ENCODE results near the gene ZRANB1.
"Not testable (repeated sequence)": the region's sequence is repeated elsewhere in the genome, so short reads cannot be mapped to it uniquely, and the experiment has no call there.

The ZRANB1 gene

GRCh38 chr10:124983321-124983720 is 41.4 kb downstream of the ZRANB1 start:
- TF ChIP-seq OSR1 (CRISPR knock-in tag; IDR thresholded peaks at IDR 0.05) (no peak), ZNF565 (CRISPR knock-in tag; conservative IDR thresholded peaks at IDR 0.05; ENCODE audit: low read depth) (no peak), ARNTL (CRISPR knock-in tag; IDR thresholded peaks at IDR 0.05; ENCODE audit: borderline replicate concordance, low read depth) (no peak), CSDC2 (CRISPR knock-in tag; IDR thresholded peaks at IDR 0.05) (no peak), TOX (CRISPR knock-in tag; IDR thresholded peaks at IDR 0.05; ENCODE audit: borderline replicate concordance) (no peak)
- no peak for ATAC-seq

DNA sequence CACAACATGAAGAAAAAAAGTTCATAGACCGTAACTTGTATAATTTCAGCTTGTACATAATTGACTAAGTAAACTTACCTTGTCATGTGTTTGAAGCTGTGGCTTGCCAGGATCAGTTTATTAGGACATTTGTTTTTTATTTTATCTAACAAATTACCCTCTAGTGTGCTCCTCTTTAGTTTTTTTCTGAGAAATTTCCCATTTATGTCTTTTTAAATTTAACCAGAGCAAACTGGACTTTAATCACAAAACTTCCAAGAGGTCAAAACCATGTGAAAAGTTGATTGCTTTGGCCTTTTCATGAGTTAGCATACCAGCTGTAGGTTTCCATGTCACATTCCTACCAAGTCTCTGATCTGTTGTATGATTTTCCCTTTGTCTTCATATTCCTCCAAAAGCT is 42.5 kb downstream of the ZRANB1 start:
- TF ChIP-seq BACH2 (CRISPR knock-in tag; IDR thresholded peaks at IDR 0.05; ENCODE audit: borderline replicate concordance) = no peak
- no peak for TF ChIP-seq TSHZ2 (CRISPR knock-in tag; IDR thresholded peaks at IDR 0.05)
- TF ChIP-seq ARNTL (CRISPR knock-in tag; IDR thresholded peaks at IDR 0.05; ENCODE audit: borderline replicate concordance, low read depth) = no peak
- no peak for TF ChIP-seq ZC3H10 (CRISPR knock-in tag; IDR thresholded peaks at IDR 0.05)
- no peak for TF ChIP-seq ZNF8 (CRISPR knock-in tag; IDR thresholded peaks at IDR 0.05)
- TF ChIP-seq OSR1 (CRISPR knock-in tag; IDR thresholded peaks at IDR 0.05) = no peak
- no peak for TF ChIP-seq ZNF565 (CRISPR knock-in tag; conservative IDR thresholded peaks at IDR 0.05; ENCODE audit: low read depth)
- no peak for TF ChIP-seq ZNF70 (CRISPR knock-in tag; IDR thresholded peaks at IDR 0.05)
- no peak for TF ChIP-seq CSRNP3 (CRISPR knock-in tag; IDR thresholded peaks at IDR 0.05)
- ATAC-seq = no peak

DNA sequence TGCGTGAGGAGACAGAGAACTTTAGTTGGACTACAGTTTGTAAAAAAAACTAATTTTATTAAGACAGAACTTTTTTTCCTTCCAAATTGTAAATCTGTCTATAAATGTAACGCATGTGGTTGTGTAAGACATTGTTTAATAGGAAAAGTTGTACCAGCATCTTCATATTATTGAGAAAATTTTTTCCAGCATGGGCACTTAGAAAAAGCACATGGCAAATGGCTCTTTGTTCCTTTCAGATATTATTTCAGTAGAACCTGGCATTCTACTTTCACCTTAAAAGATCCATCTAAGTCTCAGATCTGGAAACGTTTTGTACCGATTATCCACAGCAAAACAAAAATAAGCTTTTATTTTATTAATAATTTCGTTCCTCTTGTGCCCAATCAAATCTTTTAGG is 43.2 kb downstream of the ZRANB1 start:
- no peak for ATAC-seq
- no peak for TF ChIP-seq TOX (CRISPR knock-in tag; IDR thresholded peaks at IDR 0.05; ENCODE audit: borderline replicate concordance)
- TF ChIP-seq CSDC2 (CRISPR knock-in tag; IDR thresholded peaks at IDR 0.05) = no peak
- TF ChIP-seq, protein P1, sequence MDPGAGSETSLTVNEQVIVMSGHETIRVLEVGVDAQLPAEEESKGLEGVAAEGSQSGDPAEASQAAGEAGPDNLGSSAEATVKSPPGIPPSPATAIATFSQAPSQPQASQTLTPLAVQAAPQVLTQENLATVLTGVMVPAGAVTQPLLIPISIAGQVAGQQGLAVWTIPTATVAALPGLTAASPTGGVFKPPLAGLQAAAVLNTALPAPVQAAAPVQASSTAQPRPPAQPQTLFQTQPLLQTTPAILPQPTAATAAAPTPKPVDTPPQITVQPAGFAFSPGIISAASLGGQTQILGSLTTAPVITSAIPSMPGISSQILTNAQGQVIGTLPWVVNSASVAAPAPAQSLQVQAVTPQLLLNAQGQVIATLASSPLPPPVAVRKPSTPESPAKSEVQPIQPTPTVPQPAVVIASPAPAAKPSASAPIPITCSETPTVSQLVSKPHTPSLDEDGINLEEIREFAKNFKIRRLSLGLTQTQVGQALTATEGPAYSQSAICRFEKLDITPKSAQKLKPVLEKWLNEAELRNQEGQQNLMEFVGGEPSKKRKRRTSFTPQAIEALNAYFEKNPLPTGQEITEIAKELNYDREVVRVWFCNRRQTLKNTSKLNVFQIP (CRISPR knock-in tag; IDR thresholded peaks at IDR 0.05; ENCODE audit: borderline replicate concordance, low read depth) = no peak
- TF ChIP-seq ZFP3 (CRISPR knock-in tag; IDR thresholded peaks at IDR 0.05) = no peak
- no peak for TF ChIP-seq ZC3H10 (CRISPR knock-in tag; IDR thresholded peaks at IDR 0.05)

DNA sequence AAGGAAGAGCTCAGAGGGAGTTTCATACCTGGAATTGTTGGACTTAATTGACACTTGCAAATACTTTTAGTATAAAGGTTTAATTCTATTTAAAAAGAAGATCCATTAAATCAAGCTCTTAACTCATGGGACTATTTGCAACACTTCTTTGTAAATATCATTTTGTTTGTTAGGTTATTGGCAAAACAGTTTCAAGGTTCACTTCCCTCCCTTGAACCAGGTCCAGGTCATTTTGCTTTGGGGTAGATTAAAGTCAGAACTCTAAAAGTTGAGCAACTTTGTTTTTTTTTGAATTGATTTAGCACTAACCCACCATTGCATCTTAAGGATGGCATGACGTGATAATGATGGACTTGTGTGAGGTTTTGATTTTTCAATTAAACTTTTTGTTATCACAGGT is 45.9 kb downstream of the ZRANB1 start:
- no peak for TF ChIP-seq CSDC2 (CRISPR knock-in tag; IDR thresholded peaks at IDR 0.05)
- TF ChIP-seq, protein P2, sequence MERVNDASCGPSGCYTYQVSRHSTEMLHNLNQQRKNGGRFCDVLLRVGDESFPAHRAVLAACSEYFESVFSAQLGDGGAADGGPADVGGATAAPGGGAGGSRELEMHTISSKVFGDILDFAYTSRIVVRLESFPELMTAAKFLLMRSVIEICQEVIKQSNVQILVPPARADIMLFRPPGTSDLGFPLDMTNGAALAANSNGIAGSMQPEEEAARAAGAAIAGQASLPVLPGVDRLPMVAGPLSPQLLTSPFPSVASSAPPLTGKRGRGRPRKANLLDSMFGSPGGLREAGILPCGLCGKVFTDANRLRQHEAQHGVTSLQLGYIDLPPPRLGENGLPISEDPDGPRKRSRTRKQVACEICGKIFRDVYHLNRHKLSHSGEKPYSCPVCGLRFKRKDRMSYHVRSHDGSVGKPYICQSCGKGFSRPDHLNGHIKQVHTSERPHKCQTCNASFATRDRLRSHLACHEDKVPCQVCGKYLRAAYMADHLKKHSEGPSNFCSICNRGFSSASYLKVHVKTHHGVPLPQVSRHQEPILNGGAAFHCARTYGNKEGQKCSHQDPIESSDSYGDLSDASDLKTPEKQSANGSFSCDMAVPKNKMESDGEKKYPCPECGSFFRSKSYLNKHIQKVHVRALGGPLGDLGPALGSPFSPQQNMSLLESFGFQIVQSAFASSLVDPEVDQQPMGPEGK (CRISPR knock-in tag; IDR thresholded peaks at IDR 0.05; ENCODE audit: borderline replicate concordance) = no peak
- TF ChIP-seq ZNF70 (CRISPR knock-in tag; IDR thresholded peaks at IDR 0.05) = no peak
- TF ChIP-seq ESRRG (CRISPR knock-in tag; IDR thresholded peaks at IDR 0.05) = no peak
- no peak for ATAC-seq

GRCh38 chr10:124988753-124989152 is 46.8 kb downstream of the ZRANB1 start:
- ATAC-seq = not testable (repeated sequence)

- ATAC-seq = no peak
- TF ChIP-seq SNAI2 (CRISPR knock-in tag; IDR thresholded peaks at IDR 0.05) (no peak), TSHZ2 (CRISPR knock-in tag; IDR thresholded peaks at IDR 0.05) (no peak), ZFP30 (CRISPR knock-in tag; IDR thresholded peaks at IDR 0.05) (no peak), OSR1 (CRISPR knock-in tag; IDR thresholded peaks at IDR 0.05) (no peak), ZNF8 (CRISPR knock-in tag; IDR thresholded peaks at IDR 0.05) (no peak), ESRRG (CRISPR knock-in tag; IDR thresholded peaks at IDR 0.05) (no peak), CSRNP3 (CRISPR knock-in tag; IDR thresholded peaks at IDR 0.05) (no peak)
- TF ChIP-seq, protein P1 (CRISPR knock-in tag; IDR thresholded peaks at IDR 0.05; ENCODE audit: borderline replicate concordance, low read depth) = no peak
These were observed 47.6 kb downstream of the ZRANB1 start for GRCh38 chr10:124989526-124989925.

All from SK-N-SH treated with all-trans-retinoic acid at 6 μM for 48 hours (cell line).